WTC11 (cell line): Measurements from ENCODE around the gene ACACA. TPM values are rescaled to one million over a fixed set of nuclear protein-coding genes. Genes with fewer than 3 reads are reported as not detected.

Source experiments
- ATAC-seq: fragments of 200-7000 bp; cut with Tn5 transposase; 2 replicates; pipeline ENCODE4 v1.10.0; 2021; ENCODE audit warnings: mild to moderate bottlenecking, moderate library complexity
- CTCF ChIA-PET: fragments of 300-600 bp; sonication (Branson Sonifier 250); formaldehyde crosslinking; loops from one replicate; lab custom pipeline; 2021; ENCODE audit warnings: antibody characterized with exemption; lab: Charles Lee
- POLR2A ChIA-PET: fragments of 350-600 bp; sonication (Branson Sonifier 250); formaldehyde crosslinking; loops from one replicate; lab custom pipeline; 2021; ENCODE audit warnings: antibody characterized with exemption; lab: Charles Lee
- DNase-seq: peaks from one replicate; pipeline ENCODE4 v3.0.0; 2021; ENCODE audit warnings: low spot score
- H3K27ac Mint-ChIP-seq: 2 replicates; pipeline ENCODE4 v1.8.0; 2021; ENCODE audit warnings: mixed read lengths
- H3K27me3 Mint-ChIP-seq: 2 replicates; pipeline ENCODE4 v1.8.0; 2021; ENCODE audit warnings: low read depth, mild to moderate bottlenecking, moderate library complexity, mixed read lengths
- H3K36me3 Mint-ChIP-seq: 2 replicates; pipeline ENCODE4 v1.8.0; 2021; ENCODE audit warnings: mixed read lengths
- H3K4me1 Mint-ChIP-seq: 2 replicates; pipeline ENCODE4 v1.8.0; 2022; ENCODE audit warnings: mixed read lengths
- H3K4me3 Mint-ChIP-seq: 2 replicates; pipeline ENCODE4 v1.8.0; 2021; ENCODE audit warnings: mild to moderate bottlenecking, moderate library complexity, mixed read lengths
- H3K9me3 Mint-ChIP-seq: 2 replicates; pipeline ENCODE4 v1.8.0; 2021; ENCODE audit warnings: mixed read lengths
- ATF6 ChIP-seq: sonication (generic); formaldehyde crosslinking; IDR thresholded peaks from 2 replicates; pipeline ENCODE4 v1.8.1; 2023; ENCODE audit warnings: mild to moderate bottlenecking, missing genetic modification reagents
- HMGXB4 ChIP-seq: sonication (generic); formaldehyde crosslinking; IDR thresholded peaks from 2 replicates; pipeline ENCODE4 v1.8.1; 2023; ENCODE audit warnings: mild to moderate bottlenecking, moderate library complexity, missing genetic modification reagents
- IRF1 ChIP-seq: sonication (generic); formaldehyde crosslinking; IDR thresholded peaks from 2 replicates; pipeline ENCODE4 v1.8.0; 2023; ENCODE audit warnings: missing genetic modification reagents
- IRF2 ChIP-seq: sonication (generic); formaldehyde crosslinking; IDR thresholded peaks from 2 replicates; pipeline ENCODE4 v1.8.0; 2022; ENCODE audit warnings: low read depth, missing genetic modification reagents, borderline replicate concordance
- KAT7 ChIP-seq: sonication (generic); formaldehyde crosslinking; IDR thresholded peaks from 2 replicates; pipeline ENCODE4 v1.8.1; 2023; ENCODE audit warnings: missing genetic modification reagents, mild to moderate bottlenecking, borderline replicate concordance
- NR2C2 ChIP-seq: sonication (generic); formaldehyde crosslinking; IDR thresholded peaks from 2 replicates; pipeline ENCODE4 v1.8.0; 2022; ENCODE audit warnings: mild to moderate bottlenecking, missing genetic modification reagents
- OVOL2 ChIP-seq: fragments of 250-450 bp; sonication (Bioruptor Pico); IDR thresholded peaks from 2 replicates; pipeline ENCODE4 v1.9.0; 2021; ENCODE audit warnings: mild to moderate bottlenecking, borderline replicate concordance
- TEAD1 ChIP-seq: sonication (generic); formaldehyde crosslinking; IDR thresholded peaks from 2 replicates; pipeline ENCODE4 v1.8.0; 2022; ENCODE audit warnings: mild to moderate bottlenecking, missing genetic modification reagents
- ZNF281 ChIP-seq: sonication (generic); formaldehyde crosslinking; IDR thresholded peaks from 2 replicates; pipeline ENCODE4 v1.8.0; 2023; ENCODE audit warnings: mild to moderate bottlenecking, missing genetic modification reagents
- ZSCAN18 ChIP-seq: fragments of 250-450 bp; sonication (Bioruptor Pico); IDR thresholded peaks from 2 replicates; pipeline ENCODE4 v2.1.2; 2022; ENCODE audit warnings: mild to moderate bottlenecking, moderate library complexity
- total RNA-seq: library from RNA; stranded (reverse); gene quantifications from 3 replicates; pipeline ENCODE4 v1.2.3, GENCODE V29; 2021
- TF ChIP-seq, protein P1 (sequence below): sonication (generic); formaldehyde crosslinking; IDR thresholded peaks from 2 replicates; pipeline ENCODE4 v1.8.0; 2022; ENCODE audit warnings: mild to moderate bottlenecking, missing genetic modification reagents
- TF ChIP-seq, protein P2 (sequence below): sonication (generic); formaldehyde crosslinking; IDR thresholded peaks from 2 replicates; pipeline ENCODE4 v1.8.0; 2023; ENCODE audit warnings: missing genetic modification reagents, mild to moderate bottlenecking, borderline replicate concordance
- TF ChIP-seq, protein P3 (sequence below): sonication (generic); formaldehyde crosslinking; IDR thresholded peaks from 2 replicates; pipeline ENCODE4 v1.8.1; 2023; ENCODE audit warnings: mild to moderate bottlenecking, missing genetic modification reagents

The ACACA gene
- total RNA-seq, 1 experiment from 2014 or later, result 167 TPM

DNA sequence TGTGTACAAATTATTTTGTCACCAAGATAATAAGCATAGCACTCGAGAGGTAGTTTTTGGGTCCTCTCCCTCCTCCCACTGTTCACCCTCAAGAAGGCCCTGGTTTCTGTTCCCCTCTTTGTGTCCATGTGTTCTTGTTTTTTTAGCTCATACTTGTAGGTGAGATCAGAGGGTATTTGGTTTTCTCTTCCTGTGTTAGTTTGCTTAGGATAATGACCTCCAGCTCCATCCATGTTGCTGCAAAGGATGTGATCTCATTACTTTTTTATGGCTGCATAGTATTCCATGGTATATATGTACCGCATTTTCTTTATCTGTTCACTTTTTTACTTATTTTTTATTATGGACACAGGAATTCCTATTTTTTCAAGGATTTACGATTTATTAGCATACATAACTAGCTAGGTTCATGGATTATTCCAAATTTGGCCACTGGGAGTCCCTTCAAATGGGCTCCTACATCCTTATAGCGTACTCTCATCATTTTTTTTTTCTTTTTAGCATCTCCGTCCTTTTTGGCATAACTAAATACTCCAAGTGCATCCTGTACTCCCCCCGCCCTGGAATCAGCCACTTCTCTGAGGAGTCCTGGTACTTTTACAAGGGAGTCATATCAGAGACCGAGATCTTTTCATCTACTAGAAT, 7.4 kb upstream of the ACACA start:
- Mint-ChIP-seq H3K4me1 (no peaks in the 10 kb centered on the region), H3K27ac (no peak overlapping the region), H3K4me3 (no peak overlapping the region), H3K36me3 (peaks cover 44% of the 10 kb centered on the region), H3K27me3 (no peaks in the 10 kb centered on the region), H3K9me3 (peaks cover 5% of the 10 kb centered on the region; the same call in 1 of the 2 replicates)
- CTCF ChIA-PET, result interaction anchor here (0.9 kb wide), 2 partner anchors 41 to 93 kb away, joined by 3 to 5 read pairs; no protein-coding TSS in a partner anchor
- POLR2A ChIA-PET, result no interaction called here
- no peak for TF ChIP-seq NR2C2 (CRISPR knock-in tag)
- no peak for TF ChIP-seq ZNF281 (CRISPR knock-in tag)
- TF ChIP-seq, protein P1, sequence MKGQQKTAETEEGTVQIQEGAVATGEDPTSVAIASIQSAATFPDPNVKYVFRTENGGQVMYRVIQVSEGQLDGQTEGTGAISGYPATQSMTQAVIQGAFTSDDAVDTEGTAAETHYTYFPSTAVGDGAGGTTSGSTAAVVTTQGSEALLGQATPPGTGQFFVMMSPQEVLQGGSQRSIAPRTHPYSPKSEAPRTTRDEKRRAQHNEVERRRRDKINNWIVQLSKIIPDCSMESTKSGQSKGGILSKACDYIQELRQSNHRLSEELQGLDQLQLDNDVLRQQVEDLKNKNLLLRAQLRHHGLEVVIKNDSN (CRISPR knock-in tag), result no peak
- TF ChIP-seq OVOL2 (CRISPR knock-in tag), result no peak
- TF ChIP-seq, protein P2, sequence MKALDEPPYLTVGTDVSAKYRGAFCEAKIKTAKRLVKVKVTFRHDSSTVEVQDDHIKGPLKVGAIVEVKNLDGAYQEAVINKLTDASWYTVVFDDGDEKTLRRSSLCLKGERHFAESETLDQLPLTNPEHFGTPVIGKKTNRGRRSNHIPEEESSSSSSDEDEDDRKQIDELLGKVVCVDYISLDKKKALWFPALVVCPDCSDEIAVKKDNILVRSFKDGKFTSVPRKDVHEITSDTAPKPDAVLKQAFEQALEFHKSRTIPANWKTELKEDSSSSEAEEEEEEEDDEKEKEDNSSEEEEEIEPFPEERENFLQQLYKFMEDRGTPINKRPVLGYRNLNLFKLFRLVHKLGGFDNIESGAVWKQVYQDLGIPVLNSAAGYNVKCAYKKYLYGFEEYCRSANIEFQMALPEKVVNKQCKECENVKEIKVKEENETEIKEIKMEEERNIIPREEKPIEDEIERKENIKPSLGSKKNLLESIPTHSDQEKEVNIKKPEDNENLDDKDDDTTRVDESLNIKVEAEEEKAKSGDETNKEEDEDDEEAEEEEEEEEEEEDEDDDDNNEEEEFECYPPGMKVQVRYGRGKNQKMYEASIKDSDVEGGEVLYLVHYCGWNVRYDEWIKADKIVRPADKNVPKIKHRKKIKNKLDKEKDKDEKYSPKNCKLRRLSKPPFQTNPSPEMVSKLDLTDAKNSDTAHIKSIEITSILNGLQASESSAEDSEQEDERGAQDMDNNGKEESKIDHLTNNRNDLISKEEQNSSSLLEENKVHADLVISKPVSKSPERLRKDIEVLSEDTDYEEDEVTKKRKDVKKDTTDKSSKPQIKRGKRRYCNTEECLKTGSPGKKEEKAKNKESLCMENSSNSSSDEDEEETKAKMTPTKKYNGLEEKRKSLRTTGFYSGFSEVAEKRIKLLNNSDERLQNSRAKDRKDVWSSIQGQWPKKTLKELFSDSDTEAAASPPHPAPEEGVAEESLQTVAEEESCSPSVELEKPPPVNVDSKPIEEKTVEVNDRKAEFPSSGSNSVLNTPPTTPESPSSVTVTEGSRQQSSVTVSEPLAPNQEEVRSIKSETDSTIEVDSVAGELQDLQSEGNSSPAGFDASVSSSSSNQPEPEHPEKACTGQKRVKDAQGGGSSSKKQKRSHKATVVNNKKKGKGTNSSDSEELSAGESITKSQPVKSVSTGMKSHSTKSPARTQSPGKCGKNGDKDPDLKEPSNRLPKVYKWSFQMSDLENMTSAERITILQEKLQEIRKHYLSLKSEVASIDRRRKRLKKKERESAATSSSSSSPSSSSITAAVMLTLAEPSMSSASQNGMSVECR (CRISPR knock-in tag), result no peak
- TF ChIP-seq IRF2, result no peak
- no peak for TF ChIP-seq TEAD1
- TF ChIP-seq HMGXB4 (CRISPR knock-in tag), result no peak
- no peak for TF ChIP-seq KAT7 (CRISPR knock-in tag)
- no peak for TF ChIP-seq ATF6 (CRISPR knock-in tag)
- TF ChIP-seq, protein P3, sequence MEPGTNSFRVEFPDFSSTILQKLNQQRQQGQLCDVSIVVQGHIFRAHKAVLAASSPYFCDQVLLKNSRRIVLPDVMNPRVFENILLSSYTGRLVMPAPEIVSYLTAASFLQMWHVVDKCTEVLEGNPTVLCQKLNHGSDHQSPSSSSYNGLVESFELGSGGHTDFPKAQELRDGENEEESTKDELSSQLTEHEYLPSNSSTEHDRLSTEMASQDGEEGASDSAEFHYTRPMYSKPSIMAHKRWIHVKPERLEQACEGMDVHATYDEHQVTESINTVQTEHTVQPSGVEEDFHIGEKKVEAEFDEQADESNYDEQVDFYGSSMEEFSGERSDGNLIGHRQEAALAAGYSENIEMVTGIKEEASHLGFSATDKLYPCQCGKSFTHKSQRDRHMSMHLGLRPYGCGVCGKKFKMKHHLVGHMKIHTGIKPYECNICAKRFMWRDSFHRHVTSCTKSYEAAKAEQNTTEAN (CRISPR knock-in tag), result no peak
- TF ChIP-seq IRF1, result no peak
- no peak for TF ChIP-seq ZSCAN18 (CRISPR knock-in tag)
- ATAC-seq, result no peak
- no peak for DNase-seq
